ENCODE results near the gene FYB1.

FYB1 gene

GRCh38 chr5:39068099-39068498, 151.3 kb downstream of the FYB1 start:
- POLR2A ChIA-PET (ENCODE audit: low non-redundant PET) = no interaction called here
- CTCF ChIA-PET = no interaction called here
- TF ChIP-seq CTCF (conservative IDR thresholded peaks at IDR 0.05; ENCODE audit: low read depth) = no peak
- H3K27ac ChIP-seq = no peak overlapping the region
- DNase-seq (ENCODE audit: low spot score) = no peak

- ChIA-PET POLR2A (ENCODE audit: low non-redundant PET) (no interaction called here), CTCF (no interaction called here)
- TF ChIP-seq CTCF (conservative IDR thresholded peaks at IDR 0.05; ENCODE audit: low read depth) = no peak
- no peak overlapping the region for H3K27ac ChIP-seq
- DNase-seq (ENCODE audit: low spot score) = no peak
Measured at GRCh38 chr5:39064450-39064849, 154.9 kb downstream of the FYB1 start.

- no peak overlapping the region for H3K27ac ChIP-seq
- DNase-seq (ENCODE audit: low spot score) = no peak
- ChIA-PET POLR2A (ENCODE audit: low non-redundant PET) (no interaction called here), CTCF (no interaction called here)
- no peak for TF ChIP-seq CTCF (conservative IDR thresholded peaks at IDR 0.05; ENCODE audit: low read depth)
Measured at GRCh38 chr5:39063037-39063436, 156.3 kb downstream of the FYB1 start.

GRCh38 chr5:39062530-39062929, 156.8 kb downstream of the FYB1 start:
- DNase-seq (ENCODE audit: low spot score) = no peak
- H3K27ac ChIP-seq = no peak overlapping the region
- CTCF ChIA-PET = no interaction called here
- POLR2A ChIA-PET (ENCODE audit: low non-redundant PET) = no interaction called here
- no peak for TF ChIP-seq CTCF (conservative IDR thresholded peaks at IDR 0.05; ENCODE audit: low read depth)

- DNase-seq (ENCODE audit: low spot score) = no peak
- no peak overlapping the region for H3K27ac ChIP-seq
- TF ChIP-seq CTCF (conservative IDR thresholded peaks at IDR 0.05; ENCODE audit: low read depth) = no peak
- CTCF ChIA-PET = no interaction called here
- POLR2A ChIA-PET (ENCODE audit: low non-redundant PET) = no interaction called here
Measured at GRCh38 chr5:39062104-39062503, 157.3 kb downstream of the FYB1 start.

- CTCF ChIA-PET = no interaction called here
- TF ChIP-seq CTCF (conservative IDR thresholded peaks at IDR 0.05; ENCODE audit: low read depth) = no peak
Measured at GRCh38 chr5:39059064-39059463, 160.3 kb downstream of the FYB1 start.

More at GRCh38 chr5:39059064-39059463, 160.3 kb downstream of the FYB1 start:
- no peak for DNase-seq (ENCODE audit: low spot score)
- POLR2A ChIA-PET (ENCODE audit: low non-redundant PET) = no interaction called here
- no peak overlapping the region for H3K27ac ChIP-seq
